ENCODE data around the gene PLD1.
A peak's percentile ranks its signal among the peaks of the same experiment; 100 is the strongest.

PLD1 gene

GRCh38 chr3:171838218-171838720, 28.0 kb upstream of the PLD1 start:
- DNase-seq = peak; percentile 76

- no peak for DNase-seq
Measured at GRCh38 chr3:171837698-171838097, 27.4 kb upstream of the PLD1 start.

GRCh38 chr3:171836855-171837254, 26.6 kb upstream of the PLD1 start:
- DNase-seq = no peak

- DNase-seq = no peak
Measured at GRCh38 chr3:171835613-171836012, 25.3 kb upstream of the PLD1 start.

GRCh38 chr3:171835116-171835515, 24.8 kb upstream of the PLD1 start:
- DNase-seq = peak; percentile 14

- no peak for DNase-seq
Measured at GRCh38 chr3:171834461-171834801, 24.1 kb upstream of the PLD1 start.

- peak; percentile 21 for DNase-seq
Measured at GRCh38 chr3:171833789-171834460, 23.6 kb upstream of the PLD1 start.

GRCh38 chr3:171832989-171833388, 22.7 kb upstream of the PLD1 start:
- no peak for DNase-seq

GRCh38 chr3:171831936-171832335, 21.7 kb upstream of the PLD1 start:
- no peak for DNase-seq

GRCh38 chr3:171830518-171830875, 20.2 kb upstream of the PLD1 start:
- no peak for DNase-seq

- peak; percentile 58 for DNase-seq
Measured at GRCh38 chr3:171829841-171830517, 19.7 kb upstream of the PLD1 start.

- no peak for DNase-seq
Measured at GRCh38 chr3:171828902-171829770, 18.9 kb upstream of the PLD1 start.

- no peak for DNase-seq
Measured at GRCh38 chr3:171827836-171828458, 17.7 kb upstream of the PLD1 start.

- DNase-seq = no peak
Measured at GRCh38 chr3:171827385-171827784, 17.1 kb upstream of the PLD1 start.

- no peak for DNase-seq
Measured at GRCh38 chr3:171825222-171825828, 15.0 kb upstream of the PLD1 start.

GRCh38 chr3:171824824-171825221, 14.5 kb upstream of the PLD1 start:
- DNase-seq = no peak

- no peak for DNase-seq
Measured at GRCh38 chr3:171824116-171824515, 13.8 kb upstream of the PLD1 start.

- no peak for DNase-seq
Measured at GRCh38 chr3:171822431-171823106, 12.3 kb upstream of the PLD1 start.

- no peak for DNase-seq
Measured at GRCh38 chr3:171821778-171822358, 11.6 kb upstream of the PLD1 start.

GRCh38 chr3:171821044-171821443, 10.8 kb upstream of the PLD1 start:
- DNase-seq = no peak

- no peak for DNase-seq
Measured at GRCh38 chr3:171817074-171817800, 7.0 kb upstream of the PLD1 start.

Data from midbrain (tissue), 1 donor.